HCT116 (cell line): ENCODE results near the gene CFAP77. TPM values are rescaled to one million over a fixed set of nuclear protein-coding genes. Genes with fewer than 3 reads are reported as not detected.

Experiments
- ATAC-seq: fragments of 200-7000 bp; cut with Tn5 transposase; 2 replicates; pipeline ENCODE4 v1.9.1; 2020; ENCODE audit warnings: mild to moderate bottlenecking, moderate library complexity
- BruUV-seq: library from RNA; stranded (reverse); fragments of 400-500 nt; replicated peaks from 2 replicates; lab custom pipeline; 2021; lab: Mats Ljungman, UMichigan
- CTCF ChIA-PET: fragments of 300-600 bp; sonication (Branson Sonifier 250); formaldehyde crosslinking; loops from one replicate; lab custom pipeline; 2021; ENCODE audit warnings: antibody characterized with exemption; lab: Charles Lee
- POLR2A ChIA-PET: fragments of 300-600, 350-600 bp; sonication (Branson Sonifier 250); formaldehyde crosslinking; loops from one replicate; lab custom pipeline; 2021; ENCODE audit warnings: antibody characterized with exemption; lab: Charles Lee
- RAD21 ChIA-PET, 2 experiments: fragments of 300-600 bp; sonication (Branson Sonifier 250); formaldehyde crosslinking; loops; one replicate each; lab custom pipeline; 2023; ENCODE audit warnings: low total read pairs in 2 of 2; ENCODE audit not compliant: uncharacterized antibody in 2 of 2, unreplicated experiment in 2 of 2, low non-redundant PET in 1 of 2; lab: Charles Lee
- DNase-seq: peaks from one replicate; pipeline ENCODE4 v3.0.0-alpha.2; 2010; ENCODE audit warnings: low read depth, low spot score
- H2AFZ ChIP-seq: fragments of 200-600 bp; shearing (Covaris generic), sonication (generic); 2 replicates; pipeline ENCODE4 v1.6.1; 2017; ENCODE audit warnings: low read depth, mixed run types, mixed read lengths, antibody characterized with exemption, low read length; ENCODE audit not compliant: poor library complexity, severe bottlenecking
- H3K27ac ChIP-seq: 2 replicates; pipeline ENCODE4 v1.5.1; 2012; ENCODE audit warnings: low read depth, low read length
- H3K27me3 ChIP-seq: fragments of 200-600 bp; sonication (generic); 2 replicates; pipeline ENCODE4 v1.6.1; 2016; ENCODE audit warnings: mixed run types, low read length, mixed read lengths; ENCODE audit not compliant: insufficient read depth
- H3K36me3 ChIP-seq, 2 experiments: fragments of 200-500 bp in 1 of 2; fragments of 200-600 bp in 1 of 2; sonication (Bioruptor generic) in 1 of 2; sonication (generic) in 1 of 2; 2 replicates each; pipeline versions ENCODE4 v1.5.1 to v1.6.1; 2014 to 2016; ENCODE audit warnings: low read length in 2 of 2, inconsistent platforms in 1 of 2, mixed read lengths in 1 of 2, mixed run types in 1 of 2; ENCODE audit not compliant: insufficient read depth in 2 of 2, control insufficient read depth in 1 of 2
- H3K4me1 ChIP-seq, 2 experiments: fragments of 200-600 bp in 1 of 2; sonication (generic) in 1 of 2; 2 replicates each; pipeline versions ENCODE4 v1.5.1 to v1.6.1; 2012 to 2017; ENCODE audit warnings: low read length in 2 of 2, inconsistent platforms in 1 of 2, mild to moderate bottlenecking in 1 of 2, mixed read lengths in 1 of 2, mixed run types in 1 of 2, moderate library complexity in 1 of 2; ENCODE audit not compliant: insufficient read depth in 2 of 2, control insufficient read depth in 1 of 2
- H3K4me2 ChIP-seq: fragments of 200-600 bp; sonication (generic); 2 replicates; pipeline ENCODE4 v1.6.1; 2017; ENCODE audit warnings: mixed run types, low read length, mixed read lengths
- H3K4me3 ChIP-seq, 2 experiments: fragments of 200-600 bp in 1 of 2; sonication (generic) in 1 of 2; replicated peaks in 1 of 2; 2 replicates each; pipeline ENCODE4 v1.5.1; 2011 to 2016; ENCODE audit warnings: low read length in 2 of 2, control low read depth in 1 of 2, low read depth in 1 of 2, mild to moderate bottlenecking in 1 of 2, mixed read lengths in 1 of 2, mixed run types in 1 of 2
- H3K79me2 ChIP-seq: fragments of 200-600 bp; sonication (generic); 2 replicates; pipeline ENCODE4 v1.6.1; 2017; ENCODE audit warnings: mild to moderate bottlenecking, mixed run types, low read length, moderate library complexity, mixed read lengths; ENCODE audit not compliant: insufficient read depth
- H3K9ac ChIP-seq: fragments of 200-600 bp; sonication (generic); 2 replicates; pipeline ENCODE4 v1.6.1; 2016; ENCODE audit warnings: low read length, mixed read lengths
- H3K9me2 ChIP-seq: fragments of 200-600 bp; sonication (generic), shearing (Covaris generic); 2 replicates; pipeline ENCODE4 v1.6.1; 2017; ENCODE audit warnings: mixed run types, mild to moderate bottlenecking, moderate library complexity; ENCODE audit not compliant: insufficient read depth
- H3K9me3 ChIP-seq, 2 experiments: fragments of 200-500 bp in 1 of 2; fragments of 200-600 bp in 1 of 2; sonication (Bioruptor generic) in 1 of 2; sonication (generic) in 1 of 2; 2 replicates each; pipeline ENCODE4 v1.6.1; 2014 to 2017; ENCODE audit warnings: low read length in 2 of 2, mixed read lengths in 2 of 2, inconsistent platforms in 1 of 2, low read depth in 1 of 2, mild to moderate bottlenecking in 1 of 2, mixed run types in 1 of 2, moderate library complexity in 1 of 2; ENCODE audit not compliant: control insufficient read depth in 1 of 2, insufficient read depth in 1 of 2
- H4K20me1 ChIP-seq: fragments of 200-600 bp; sonication (generic), shearing (Covaris generic); 2 replicates; pipeline ENCODE4 v1.6.1; 2017; ENCODE audit warnings: mixed run types, mild to moderate bottlenecking, moderate library complexity; ENCODE audit not compliant: insufficient read depth
- CEBPB ChIP-seq: IDR thresholded peaks from 2 replicates; pipeline ENCODE4 v1.6.1; 2012; ENCODE audit warnings: low read depth
- ELF1 ChIP-seq: IDR thresholded peaks from 2 replicates; pipeline ENCODE4 v1.6.1; 2012; ENCODE audit warnings: low read depth, borderline replicate concordance
- EZH2 ChIP-seq: fragments of 200-600 bp; sonication (generic); IDR thresholded peaks from 2 replicates; pipeline ENCODE4 v1.6.1; 2017; ENCODE audit warnings: antibody characterized with exemption, mixed run types
- EZH2phosphoT487 ChIP-seq: fragments of 200-600 bp; IDR thresholded peaks from 2 replicates; pipeline ENCODE4 v1.6.1; 2018; ENCODE audit warnings: antibody characterized with exemption, borderline replicate concordance
- FOSL1 ChIP-seq: IDR thresholded peaks from 2 replicates; pipeline ENCODE4 v1.6.1; 2012; ENCODE audit warnings: low read depth
- JUND ChIP-seq: IDR thresholded peaks from 2 replicates; pipeline ENCODE4 v1.6.1; 2012
- POLR2AphosphoS5 ChIP-seq: IDR thresholded peaks from 2 replicates; pipeline ENCODE4 v1.6.1; 2011; ENCODE audit warnings: mild to moderate bottlenecking, low read depth, low read length, moderate library complexity
- RAD21 ChIP-seq: IDR thresholded peaks from 2 replicates; pipeline ENCODE4 v1.6.1; 2012; ENCODE audit warnings: low read depth, mild to moderate bottlenecking
- SIN3A ChIP-seq: IDR thresholded peaks from 2 replicates; pipeline ENCODE4 v1.6.1; 2012; ENCODE audit warnings: low read depth
- SRF ChIP-seq: IDR thresholded peaks from 2 replicates; pipeline ENCODE4 v1.6.1; 2012; ENCODE audit warnings: low read depth
- TCF7L2 ChIP-seq: IDR thresholded peaks from 2 replicates; pipeline ENCODE4 v1.7.0; 2011; ENCODE audit warnings: borderline replicate concordance, inconsistent platforms; ENCODE audit not compliant: insufficient read depth, insufficient read length; ENCODE audit errors: extremely low read depth
- YY1 ChIP-seq: IDR thresholded peaks from 2 replicates; pipeline ENCODE4 v1.6.1; 2011; ENCODE audit warnings: low read length, low read depth, moderate library complexity, mild to moderate bottlenecking; ENCODE audit not compliant: insufficient replicate concordance; ENCODE audit errors: extremely low read depth
- ZFX ChIP-seq: fragments of 450-650 bp; IDR thresholded peaks from 2 replicates; pipeline ENCODE4 v1.6.1; 2017
- ZNF274 ChIP-seq: fragments of 200-500 bp; sonication (Bioruptor generic); IDR thresholded peaks from 2 replicates; pipeline ENCODE4 v1.6.1; 2014; ENCODE audit warnings: mild to moderate bottlenecking, low read depth, low read length, inconsistent platforms
- intact Hi-C: fragments of 100-400 bp; cut with micrococcal nuclease; formaldehyde crosslinking; loops from 2 replicates; pipeline ENCODE4 v1.10.0; 2022
- total RNA-seq: library from RNA; stranded (reverse); gene quantifications from one replicate; pipeline ENCODE4 v1.2.1, GENCODE V29; 2021; ENCODE audit not compliant: unreplicated experiment
- TF ChIP-seq, protein P1 (sequence below): IDR thresholded peaks from 2 replicates; pipeline ENCODE4 v1.6.1; 2012; ENCODE audit warnings: low read depth
- TF ChIP-seq, protein P2 (sequence below): IDR thresholded peaks from 2 replicates; pipeline ENCODE4 v1.6.1; 2011; ENCODE audit warnings: mild to moderate bottlenecking, low read length, moderate library complexity; ENCODE audit not compliant: insufficient replicate concordance; ENCODE audit errors: extremely low read depth
- TF ChIP-seq, protein P3 (sequence below): IDR thresholded peaks from 2 replicates; pipeline ENCODE4 v1.6.1; 2012
- TF ChIP-seq, protein P4 (sequence below), 3 experiments: fragments of 200-600 bp in 1 of 3; sonication (generic) in 1 of 3; IDR thresholded peaks in 2 of 3; conservative IDR thresholded peaks in 1 of 3; 2 replicates each; pipeline ENCODE4 v1.5.1; 2012 to 2017; ENCODE audit warnings: low read depth in 2 of 3, low read length in 2 of 3, antibody characterized with exemption in 1 of 3, borderline replicate concordance in 1 of 3, control low read depth in 1 of 3, mild to moderate bottlenecking in 1 of 3, mixed read lengths in 1 of 3, mixed run types in 1 of 3, moderate library complexity in 1 of 3; ENCODE audit not compliant: insufficient read depth in 1 of 3
- TF ChIP-seq, protein P5 (sequence below): IDR thresholded peaks from 2 replicates; pipeline ENCODE4 v1.6.1; 2012

CFAP77 gene
- total RNA-seq, 1 experiment from 2014 or later, result 0.98 TPM

DNA sequence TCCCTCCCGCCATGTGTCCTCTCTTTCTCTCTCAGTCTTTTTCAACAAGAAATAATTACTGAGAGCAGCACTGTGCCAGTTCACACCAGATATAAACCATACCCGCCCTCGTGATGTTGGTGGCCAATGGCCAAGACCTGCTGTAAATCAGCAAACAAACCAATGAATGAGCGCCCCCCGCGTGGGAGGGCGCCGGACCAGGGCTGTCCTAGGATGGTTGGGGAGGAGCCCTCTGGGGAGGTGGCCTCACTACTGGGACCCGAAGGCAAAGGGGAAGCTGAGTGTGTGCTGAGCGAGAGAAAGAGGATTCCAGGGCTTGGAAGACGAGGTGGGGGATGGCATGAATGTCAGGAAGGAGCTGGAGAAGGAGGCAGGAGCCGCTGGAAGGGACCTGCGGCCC lies 121.2 kb downstream of the CFAP77 start:
- Histone ChIP-seq H3K9me3 (no peaks in the 10 kb centered on the region), H3K27me3 (0 out of 2 replicates have a peak, but pooled peaks cover 9% of the 10 kb centered on the region), H3K4me1 (no peaks in the 10 kb centered on the region), H3K36me3 (no peaks in the 10 kb centered on the region), H2AFZ (no peak overlapping the region), H3K4me3 (no peak overlapping the region), H3K4me2 (no peak overlapping the region), H3K79me2 (no peaks in the 10 kb centered on the region), H3K9me2 (no peaks in the 10 kb centered on the region), H3K9ac (no peak overlapping the region), H3K27ac (no peak overlapping the region), H4K20me1 (no peaks in the 10 kb centered on the region)
- DNase-seq (no peak), ATAC-seq (peak; percentile 49; the same call in 1 of the 2 replicates)
- TF ChIP-seq ZNF274, result no peak
- TF ChIP-seq, protein P1, sequence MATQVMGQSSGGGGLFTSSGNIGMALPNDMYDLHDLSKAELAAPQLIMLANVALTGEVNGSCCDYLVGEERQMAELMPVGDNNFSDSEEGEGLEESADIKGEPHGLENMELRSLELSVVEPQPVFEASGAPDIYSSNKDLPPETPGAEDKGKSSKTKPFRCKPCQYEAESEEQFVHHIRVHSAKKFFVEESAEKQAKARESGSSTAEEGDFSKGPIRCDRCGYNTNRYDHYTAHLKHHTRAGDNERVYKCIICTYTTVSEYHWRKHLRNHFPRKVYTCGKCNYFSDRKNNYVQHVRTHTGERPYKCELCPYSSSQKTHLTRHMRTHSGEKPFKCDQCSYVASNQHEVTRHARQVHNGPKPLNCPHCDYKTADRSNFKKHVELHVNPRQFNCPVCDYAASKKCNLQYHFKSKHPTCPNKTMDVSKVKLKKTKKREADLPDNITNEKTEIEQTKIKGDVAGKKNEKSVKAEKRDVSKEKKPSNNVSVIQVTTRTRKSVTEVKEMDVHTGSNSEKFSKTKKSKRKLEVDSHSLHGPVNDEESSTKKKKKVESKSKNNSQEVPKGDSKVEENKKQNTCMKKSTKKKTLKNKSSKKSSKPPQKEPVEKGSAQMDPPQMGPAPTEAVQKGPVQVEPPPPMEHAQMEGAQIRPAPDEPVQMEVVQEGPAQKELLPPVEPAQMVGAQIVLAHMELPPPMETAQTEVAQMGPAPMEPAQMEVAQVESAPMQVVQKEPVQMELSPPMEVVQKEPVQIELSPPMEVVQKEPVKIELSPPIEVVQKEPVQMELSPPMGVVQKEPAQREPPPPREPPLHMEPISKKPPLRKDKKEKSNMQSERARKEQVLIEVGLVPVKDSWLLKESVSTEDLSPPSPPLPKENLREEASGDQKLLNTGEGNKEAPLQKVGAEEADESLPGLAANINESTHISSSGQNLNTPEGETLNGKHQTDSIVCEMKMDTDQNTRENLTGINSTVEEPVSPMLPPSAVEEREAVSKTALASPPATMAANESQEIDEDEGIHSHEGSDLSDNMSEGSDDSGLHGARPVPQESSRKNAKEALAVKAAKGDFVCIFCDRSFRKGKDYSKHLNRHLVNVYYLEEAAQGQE, result no peak
- no peak for TF ChIP-seq YY1
- TF ChIP-seq, protein P2, sequence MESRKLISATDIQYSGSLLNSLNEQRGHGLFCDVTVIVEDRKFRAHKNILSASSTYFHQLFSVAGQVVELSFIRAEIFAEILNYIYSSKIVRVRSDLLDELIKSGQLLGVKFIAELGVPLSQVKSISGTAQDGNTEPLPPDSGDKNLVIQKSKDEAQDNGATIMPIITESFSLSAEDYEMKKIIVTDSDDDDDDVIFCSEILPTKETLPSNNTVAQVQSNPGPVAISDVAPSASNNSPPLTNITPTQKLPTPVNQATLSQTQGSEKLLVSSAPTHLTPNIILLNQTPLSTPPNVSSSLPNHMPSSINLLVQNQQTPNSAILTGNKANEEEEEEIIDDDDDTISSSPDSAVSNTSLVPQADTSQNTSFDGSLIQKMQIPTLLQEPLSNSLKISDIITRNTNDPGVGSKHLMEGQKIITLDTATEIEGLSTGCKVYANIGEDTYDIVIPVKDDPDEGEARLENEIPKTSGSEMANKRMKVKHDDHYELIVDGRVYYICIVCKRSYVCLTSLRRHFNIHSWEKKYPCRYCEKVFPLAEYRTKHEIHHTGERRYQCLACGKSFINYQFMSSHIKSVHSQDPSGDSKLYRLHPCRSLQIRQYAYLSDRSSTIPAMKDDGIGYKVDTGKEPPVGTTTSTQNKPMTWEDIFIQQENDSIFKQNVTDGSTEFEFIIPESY, result no peak
- TF ChIP-seq POLR2AphosphoS5, result no peak
- no peak for TF ChIP-seq RAD21
- no peak for TF ChIP-seq SIN3A
- no peak for TF ChIP-seq ELF1
- no peak for TF ChIP-seq ZFX
- TF ChIP-seq FOSL1, result no peak
- TF ChIP-seq JUND, result no peak
- TF ChIP-seq EZH2phosphoT487, result no peak
- TF ChIP-seq, protein P3, sequence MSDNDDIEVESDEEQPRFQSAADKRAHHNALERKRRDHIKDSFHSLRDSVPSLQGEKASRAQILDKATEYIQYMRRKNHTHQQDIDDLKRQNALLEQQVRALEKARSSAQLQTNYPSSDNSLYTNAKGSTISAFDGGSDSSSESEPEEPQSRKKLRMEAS, result no peak
- TF ChIP-seq, protein P4, sequence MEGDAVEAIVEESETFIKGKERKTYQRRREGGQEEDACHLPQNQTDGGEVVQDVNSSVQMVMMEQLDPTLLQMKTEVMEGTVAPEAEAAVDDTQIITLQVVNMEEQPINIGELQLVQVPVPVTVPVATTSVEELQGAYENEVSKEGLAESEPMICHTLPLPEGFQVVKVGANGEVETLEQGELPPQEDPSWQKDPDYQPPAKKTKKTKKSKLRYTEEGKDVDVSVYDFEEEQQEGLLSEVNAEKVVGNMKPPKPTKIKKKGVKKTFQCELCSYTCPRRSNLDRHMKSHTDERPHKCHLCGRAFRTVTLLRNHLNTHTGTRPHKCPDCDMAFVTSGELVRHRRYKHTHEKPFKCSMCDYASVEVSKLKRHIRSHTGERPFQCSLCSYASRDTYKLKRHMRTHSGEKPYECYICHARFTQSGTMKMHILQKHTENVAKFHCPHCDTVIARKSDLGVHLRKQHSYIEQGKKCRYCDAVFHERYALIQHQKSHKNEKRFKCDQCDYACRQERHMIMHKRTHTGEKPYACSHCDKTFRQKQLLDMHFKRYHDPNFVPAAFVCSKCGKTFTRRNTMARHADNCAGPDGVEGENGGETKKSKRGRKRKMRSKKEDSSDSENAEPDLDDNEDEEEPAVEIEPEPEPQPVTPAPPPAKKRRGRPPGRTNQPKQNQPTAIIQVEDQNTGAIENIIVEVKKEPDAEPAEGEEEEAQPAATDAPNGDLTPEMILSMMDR (IDR thresholded peaks at IDR 0.05 in 2 of 3, conservative IDR thresholded peaks at IDR 0.05 in 1 of 3; ENCODE audit: borderline replicate concordance in 1 of 3, insufficient read depth in 1 of 3, low read depth in 2 of 3, low read length in 2 of 3), result no peak
- TF ChIP-seq EZH2, result no peak
- no peak for TF ChIP-seq TCF7L2
- no peak for TF ChIP-seq CEBPB
- TF ChIP-seq, protein P5, sequence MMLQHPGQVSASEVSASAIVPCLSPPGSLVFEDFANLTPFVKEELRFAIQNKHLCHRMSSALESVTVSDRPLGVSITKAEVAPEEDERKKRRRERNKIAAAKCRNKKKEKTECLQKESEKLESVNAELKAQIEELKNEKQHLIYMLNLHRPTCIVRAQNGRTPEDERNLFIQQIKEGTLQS, result no peak
- TF ChIP-seq SRF, result no peak
- CTCF ChIA-PET, result no interaction called here
- POLR2A ChIA-PET, result no interaction called here
- intact Hi-C loops, result no loop called here
- no TSS peak for BruUV-seq
- RAD21 ChIA-PET, result no interaction called here
